ENCODE measurements around the gene KIF20B. TPM values are rescaled to one million over a fixed set of nuclear protein-coding genes. Genes with fewer than 3 reads are reported as not detected.
"Not testable (repeated sequence)": the region's sequence is repeated elsewhere in the genome, so short reads cannot be mapped to it uniquely, and the experiment has no call there.

The KIF20B gene
- total RNA-seq, 2 experiments from 2014 or later = 56.4 to 58.1 TPM

DNA sequence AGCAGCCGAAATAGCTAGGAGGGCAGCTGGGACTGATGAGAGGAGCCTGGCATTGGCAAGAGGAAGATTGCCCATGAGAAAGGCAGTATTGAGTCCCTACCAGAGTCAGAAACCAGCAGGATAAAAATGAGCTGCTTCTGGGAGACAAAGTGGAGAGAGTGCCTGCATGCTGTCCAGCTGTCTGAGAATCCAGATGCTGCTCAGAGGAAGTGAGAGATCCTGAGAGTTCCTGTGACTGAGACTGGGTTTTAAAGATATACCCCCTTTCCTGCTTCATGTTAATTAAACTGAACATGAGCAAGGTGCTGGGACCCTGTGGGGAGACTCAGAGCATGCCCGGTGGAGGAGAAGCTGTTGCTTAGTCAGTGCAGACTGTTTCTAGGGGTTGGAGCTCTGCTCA, 107.5 kb downstream of the KIF20B start:
- H3K9me3 Mint-ChIP-seq = no peaks in the 10 kb centered on the region
- H3K36me3 Mint-ChIP-seq = no peaks in the 10 kb centered on the region
- ATAC-seq (ENCODE audit: low read depth) (no peak), DNase-seq (no peak)
- POLR2A ChIA-PET = no interaction called here
- peaks cover 8% of the 10 kb centered on the region for H3K4me1 Mint-ChIP-seq
- no peak overlapping the region for H3K4me3 Mint-ChIP-seq
- no peak overlapping the region for H3K27ac Mint-ChIP-seq
- H3K27me3 Mint-ChIP-seq = peaks cover 8% of the 10 kb centered on the region

DNA sequence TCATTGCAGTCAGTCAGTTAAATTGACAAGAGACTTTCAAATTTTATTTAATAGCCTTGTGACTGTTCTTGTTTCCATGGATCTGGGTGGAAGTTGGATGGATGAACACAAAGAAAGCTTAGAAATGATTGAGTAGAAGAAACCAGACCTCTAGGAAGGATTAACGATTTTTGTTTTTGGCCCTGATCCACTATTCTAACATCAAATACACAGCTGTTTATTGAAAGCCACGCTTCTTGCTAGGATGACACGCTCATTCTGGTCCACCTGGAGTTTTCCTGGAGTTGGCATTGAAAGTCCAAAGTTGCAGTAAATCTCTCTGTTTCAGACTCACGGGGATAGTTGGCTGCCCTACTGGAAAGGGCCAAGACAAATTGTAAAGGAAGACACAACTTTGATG, 108.4 kb downstream of the KIF20B start:
- no peaks in the 10 kb centered on the region for H3K9me3 Mint-ChIP-seq
- peaks cover 6% of the 10 kb centered on the region for H3K4me1 Mint-ChIP-seq
- H3K27ac Mint-ChIP-seq = no peak overlapping the region
- POLR2A ChIA-PET = no interaction called here
- H3K36me3 Mint-ChIP-seq = no peaks in the 10 kb centered on the region
- no peak for ATAC-seq (ENCODE audit: low read depth)
- peaks cover 8% of the 10 kb centered on the region for H3K27me3 Mint-ChIP-seq
- DNase-seq = no peak
- no peak overlapping the region for H3K4me3 Mint-ChIP-seq

- H3K9me3 Mint-ChIP-seq = no peaks in the 10 kb centered on the region
- no peak overlapping the region for H3K27ac Mint-ChIP-seq
- H3K36me3 Mint-ChIP-seq = no peaks in the 10 kb centered on the region
- H3K4me3 Mint-ChIP-seq = no peak overlapping the region
- DNase-seq (no peak), ATAC-seq (ENCODE audit: low read depth) (no peak)
- peaks cover 8% of the 10 kb centered on the region for H3K27me3 Mint-ChIP-seq
- POLR2A ChIA-PET = no interaction called here
- no peaks in the 10 kb centered on the region for H3K4me1 Mint-ChIP-seq
Measured at GRCh38 chr10:89810908-89811525, 109.6 kb downstream of the KIF20B start.

- Mint-ChIP-seq H3K27me3 (peaks cover 4% of the 10 kb centered on the region), H3K4me1 (no peaks in the 10 kb centered on the region), H3K36me3 (no peaks in the 10 kb centered on the region), H3K9me3 (peaks cover 2% of the 10 kb centered on the region), H3K27ac (no peak overlapping the region), H3K4me3 (no peak overlapping the region)
- DNase-seq (no peak), ATAC-seq (ENCODE audit: low read depth) (no peak)
- POLR2A ChIA-PET = no interaction called here
Measured at GRCh38 chr10:89813546-89813945, 112.2 kb downstream of the KIF20B start.

DNA sequence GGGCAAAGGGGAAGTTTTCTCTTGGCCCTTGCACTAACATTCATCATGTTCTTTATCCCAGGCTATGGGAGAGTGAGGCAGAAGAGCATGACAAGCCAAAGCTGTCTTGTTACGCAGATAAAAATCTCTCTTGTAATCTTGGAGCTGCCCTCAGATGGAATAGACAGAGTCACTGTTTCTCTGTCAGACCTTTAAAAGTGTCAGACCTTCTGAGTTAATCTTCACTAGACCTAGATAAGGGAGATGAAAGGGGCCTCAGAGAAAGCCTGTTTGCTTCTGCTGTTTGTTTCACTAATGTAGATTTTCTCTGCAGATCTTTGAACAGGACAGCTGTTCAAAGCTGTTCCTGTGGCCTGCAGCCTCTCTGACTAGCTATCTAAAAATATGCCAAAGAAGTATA, 112.9 kb downstream of the KIF20B start:
- Mint-ChIP-seq H3K4me3 (no peak overlapping the region), H3K4me1 (no peaks in the 10 kb centered on the region), H3K9me3 (peaks cover 4% of the 10 kb centered on the region), H3K27me3 (peaks cover 4% of the 10 kb centered on the region), H3K36me3 (no peaks in the 10 kb centered on the region), H3K27ac (no peak overlapping the region)
- DNase-seq = no peak
- POLR2A ChIA-PET = interaction anchor here (0.7 kb wide), 1 partner anchor 170 kb away, joined by 3 read pairs; no protein-coding TSS in a partner anchor
- no peak for ATAC-seq (ENCODE audit: low read depth)

- ATAC-seq (ENCODE audit: low read depth) = no peak
- Mint-ChIP-seq H3K4me3 (no peak overlapping the region), H3K27me3 (peaks cover 2% of the 10 kb centered on the region)
Measured at GRCh38 chr10:89815049-89815853, 113.9 kb downstream of the KIF20B start.

DNA sequence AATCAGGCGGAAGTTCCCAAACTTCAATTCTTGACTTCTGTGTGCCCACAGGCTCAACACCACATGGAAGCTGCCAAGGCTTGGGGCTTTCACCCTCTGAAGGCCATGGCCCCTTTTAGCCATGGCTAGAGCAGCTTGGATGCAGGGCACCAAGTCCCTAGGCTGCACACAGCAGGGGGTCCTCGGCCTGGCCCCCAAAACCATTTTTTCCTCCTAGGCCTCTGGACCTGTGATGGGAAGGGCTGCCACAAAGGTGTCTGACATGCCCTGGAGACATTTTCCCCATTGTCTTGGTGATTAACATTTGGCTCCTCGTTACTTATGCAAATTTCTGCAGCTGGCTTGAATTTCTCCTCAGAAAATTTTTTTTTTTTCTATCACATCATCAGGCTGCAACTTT, 117.6 kb downstream of the KIF20B start:
- ATAC-seq (ENCODE audit: low read depth); POLR2A ChIA-PET; H3K9me3 Mint-ChIP-seq; DNase-seq; H3K4me1 Mint-ChIP-seq; H3K27me3 Mint-ChIP-seq; H3K36me3 Mint-ChIP-seq; H3K4me3 Mint-ChIP-seq; H3K27ac Mint-ChIP-seq: not testable (repeated sequence)

More at GRCh38 chr10:89815049-89815853, 113.9 kb downstream of the KIF20B start:
- Mint-ChIP-seq H3K27ac (no peak overlapping the region), H3K9me3 (peaks cover 8% of the 10 kb centered on the region), H3K36me3 (no peaks in the 10 kb centered on the region), H3K4me1 (no peaks in the 10 kb centered on the region)
- no peak for DNase-seq
- POLR2A ChIA-PET = interaction anchor here (0.7 kb wide), 1 partner anchor 171 kb away, joined by 3 read pairs; no protein-coding TSS in a partner anchor

Other genes starting within 250 kb of the KIF20B start
- gene SLC16A12, start 166.0 kb upstream of the KIF20B start, total RNA-seq = not detected
- 1 to 10 TPM; 3.2 to 4.8 TPM for gene PANK1, start 56.3 kb upstream of the KIF20B start, total RNA-seq

Data from activated naive CD8-positive, alpha-beta T cell treated with anti-CD3 and anti-CD28 coated beads, Interleukin-2, amount 10 ng/mL, durations not matched to agents 7 days and 5 days (primary cell).